Osteoblast (primary cell): ENCODE results near the gene NQO1. TPM values are rescaled to one million over a fixed set of nuclear protein-coding genes. Genes with fewer than 3 reads are reported as not detected.

Experiments
- DNase-seq: peaks from one replicate; pipeline ENCODE4 v3.0.0; 2011; ENCODE audit warnings: low spot score, mixed read lengths; ENCODE audit not compliant: insufficient read length; ENCODE audit errors: missing footprints
- H2AFZ ChIP-seq: 2 replicates; pipeline ENCODE4 v1.6.0; 2011; ENCODE audit warnings: mild to moderate bottlenecking, low read length
- H3K27ac ChIP-seq: 2 replicates; pipeline ENCODE4 v1.5.1; 2011; ENCODE audit warnings: mild to moderate bottlenecking, low read depth, low read length, moderate library complexity
- H3K27me3 ChIP-seq: 2 replicates; pipeline ENCODE4 v1.6.0; 2012; ENCODE audit warnings: mild to moderate bottlenecking, control low read depth, inconsistent platforms, low read length, moderate library complexity; ENCODE audit not compliant: insufficient read depth
- H3K36me3 ChIP-seq: 2 replicates; pipeline ENCODE4 v1.5.1; 2011; ENCODE audit warnings: mild to moderate bottlenecking, low read length, control low read depth, moderate library complexity; ENCODE audit not compliant: insufficient read depth
- H3K4me1 ChIP-seq: 2 replicates; pipeline ENCODE4 v1.5.1; 2011; ENCODE audit warnings: mild to moderate bottlenecking, low read length, control low read depth, moderate library complexity; ENCODE audit not compliant: insufficient read depth
- H3K4me2 ChIP-seq: 2 replicates; pipeline ENCODE4 v1.6.0; 2011; ENCODE audit warnings: mild to moderate bottlenecking, low read length; ENCODE audit not compliant: insufficient read depth
- H3K4me3 ChIP-seq: fragments of 200-600 bp; sonication (generic); 3 replicates; pipeline ENCODE4 v1.5.1; 2012; ENCODE audit warnings: mild to moderate bottlenecking, low read length, inconsistent platforms; ENCODE audit not compliant: insufficient read depth
- H3K79me2 ChIP-seq: 2 replicates; pipeline ENCODE4 v1.6.0; 2012; ENCODE audit warnings: mild to moderate bottlenecking, low read length, control low read depth, inconsistent platforms; ENCODE audit not compliant: insufficient read depth
- H3K9me3 ChIP-seq: 2 replicates; pipeline ENCODE4 v1.5.1; 2011; ENCODE audit warnings: low read depth, low read length, control low read depth
- H4K20me1 ChIP-seq: 2 replicates; pipeline ENCODE4 v1.6.0; 2012; ENCODE audit warnings: mild to moderate bottlenecking, low read length, control low read depth; ENCODE audit not compliant: insufficient read depth
- CTCF ChIP-seq: IDR thresholded peaks from 2 replicates; pipeline ENCODE4 v1.5.1; 2011; ENCODE audit warnings: mild to moderate bottlenecking, low read depth, low read length, moderate library complexity; ENCODE audit errors: extremely low read depth
- total RNA-seq: library from RNA; depleted of rRNA; stranded (reverse); fragments of >200 nt; gene quantifications from 2 replicates; pipeline ENCODE4 v1.2.3, GENCODE V29; 2012

Gene NQO1
- total RNA-seq, 1 donor: 327 TPM

GRCh38 chr16:69727916-69728270 lies 1.5 kb upstream of the NQO1 start:
- H3K4me2 ChIP-seq: no peak overlapping the region
- H4K20me1 ChIP-seq: peaks cover 4% of the 10 kb centered on the region
- no peak for TF ChIP-seq CTCF
- no peak for DNase-seq
- H3K27me3 ChIP-seq: no peaks in the 10 kb centered on the region
- no peak overlapping the region for H3K27ac ChIP-seq
- H3K9me3 ChIP-seq: no peaks in the 10 kb centered on the region
- H2AFZ ChIP-seq: no peak overlapping the region
- H3K36me3 ChIP-seq: no peaks in the 10 kb centered on the region
- peaks cover 34% of the 10 kb centered on the region for H3K79me2 ChIP-seq
- H3K4me3 ChIP-seq: no peak overlapping the region
- H3K4me1 ChIP-seq: peaks cover 31% of the 10 kb centered on the region

- Histone ChIP-seq H3K79me2 (peaks cover 55% of the 10 kb centered on the region), H3K4me2 (peak overlapping the region; percentile 97), H4K20me1 (peaks cover 4% of the 10 kb centered on the region), H3K27ac (peak overlapping the region; percentile 81), H3K27me3 (no peaks in the 10 kb centered on the region), H3K4me3 (peak overlapping the region; percentile 87), H2AFZ (peak overlapping the region; percentile 85), H3K9me3 (no peaks in the 10 kb centered on the region), H3K36me3 (peaks cover 13% of the 10 kb centered on the region), H3K4me1 (peaks cover 31% of the 10 kb centered on the region)
- no peak for TF ChIP-seq CTCF
- DNase-seq: no peak
These were observed 664 bp downstream of the NQO1 start for GRCh38 chr16:69725480-69726312.

- peak overlapping the region; percentile 87 for H3K4me3 ChIP-seq
- H3K79me2 ChIP-seq: peaks cover 60% of the 10 kb centered on the region
- peaks cover 18% of the 10 kb centered on the region for H3K36me3 ChIP-seq
- H3K27me3 ChIP-seq: no peaks in the 10 kb centered on the region
- H3K4me2 ChIP-seq: peak overlapping the region; percentile 97
- TF ChIP-seq CTCF: no peak
- DNase-seq: peak; percentile 70
- H3K27ac ChIP-seq: peak overlapping the region; percentile 81
- no peaks in the 10 kb centered on the region for H3K9me3 ChIP-seq
- H4K20me1 ChIP-seq: peaks cover 4% of the 10 kb centered on the region
- peak overlapping the region; percentile 25 for H2AFZ ChIP-seq
- peaks cover 31% of the 10 kb centered on the region for H3K4me1 ChIP-seq
These were observed 1.3 kb downstream of the NQO1 start for GRCh38 chr16:69724981-69725479.

GRCh38 chr16:69724414-69724873 lies 1.9 kb downstream of the NQO1 start:
- H3K4me3 ChIP-seq: peak overlapping the region; percentile 87
- TF ChIP-seq CTCF: no peak
- peak overlapping the region; percentile 97 for H3K4me2 ChIP-seq
- H2AFZ ChIP-seq: no peak overlapping the region
- H3K79me2 ChIP-seq: peaks cover 63% of the 10 kb centered on the region
- H3K27me3 ChIP-seq: no peaks in the 10 kb centered on the region
- no peaks in the 10 kb centered on the region for H3K9me3 ChIP-seq
- H3K27ac ChIP-seq: peak overlapping the region; percentile 81
- DNase-seq: no peak
- peaks cover 31% of the 10 kb centered on the region for H3K4me1 ChIP-seq
- peaks cover 20% of the 10 kb centered on the region for H3K36me3 ChIP-seq
- peaks cover 4% of the 10 kb centered on the region for H4K20me1 ChIP-seq
